ENCODE data around the gene SS18L1.
A peak's percentile ranks its signal among the peaks of the same experiment; 100 is the strongest.

SS18L1 gene

GRCh38 chr20:62120365-62120762 lies 23.2 kb upstream of the SS18L1 start:
- no peak for DNase-seq (ENCODE audit: low read depth in 2 of 2)

- DNase-seq (ENCODE audit: low read depth in 2 of 2), result no peak
Observed at GRCh38 chr20:62120990-62121775, 22.4 kb upstream of the SS18L1 start.

GRCh38 chr20:62121776-62122653 lies 21.6 kb upstream of the SS18L1 start, which contains the start of gene LSM14B:
LSM14B (plus strand) TSS chr20:62122475; CDS start chr20:62122667, 192 bp downstream.
- peak; percentile 91 to 98 for DNase-seq (ENCODE audit: low read depth in 2 of 2)

- DNase-seq (ENCODE audit: low read depth in 2 of 2), result peak in 1 of 2 donors; percentile 34
Observed at GRCh38 chr20:62122654-62123449, 20.7 kb upstream of the SS18L1 start.

- no peak for DNase-seq (ENCODE audit: low read depth in 2 of 2)
Observed at GRCh38 chr20:62123450-62124118, 20.0 kb upstream of the SS18L1 start.

GRCh38 chr20:62126141-62126540 lies 17.4 kb upstream of the SS18L1 start:
- DNase-seq (ENCODE audit: low read depth in 2 of 2), result no peak

- DNase-seq (ENCODE audit: low read depth in 2 of 2), result no peak
Observed at GRCh38 chr20:62127799-62128198, 15.8 kb upstream of the SS18L1 start.

- DNase-seq (ENCODE audit: low read depth in 2 of 2), result no peak
Observed at GRCh38 chr20:62128502-62128901, 15.1 kb upstream of the SS18L1 start.

- no peak for DNase-seq (ENCODE audit: low read depth in 2 of 2)
Observed at GRCh38 chr20:62129731-62130531, 13.6 kb upstream of the SS18L1 start.

- no peak for DNase-seq (ENCODE audit: low read depth in 2 of 2)
Observed at GRCh38 chr20:62131560-62132320, 11.8 kb upstream of the SS18L1 start.

GRCh38 chr20:62132421-62132820 lies 11.1 kb upstream of the SS18L1 start:
- DNase-seq (ENCODE audit: low read depth in 2 of 2), result no peak

GRCh38 chr20:62133051-62133845 lies 10.3 kb upstream of the SS18L1 start:
- no peak for DNase-seq (ENCODE audit: low read depth in 2 of 2)

GRCh38 chr20:62133864-62134263 lies 9.7 kb upstream of the SS18L1 start:
- DNase-seq (ENCODE audit: low read depth in 2 of 2), result no peak

- DNase-seq (ENCODE audit: low read depth in 2 of 2), result no peak
Observed at GRCh38 chr20:62134735-62135231, 8.8 kb upstream of the SS18L1 start.

GRCh38 chr20:62135573-62136266 lies 7.8 kb upstream of the SS18L1 start:
- DNase-seq (ENCODE audit: low read depth in 2 of 2), result no peak

- DNase-seq (ENCODE audit: low read depth in 2 of 2), result no peak
Observed at GRCh38 chr20:62136283-62137091, 7.1 kb upstream of the SS18L1 start.

GRCh38 chr20:62137092-62137384 lies 6.5 kb upstream of the SS18L1 start:
- DNase-seq (ENCODE audit: low read depth in 2 of 2), result no peak

Measured in stimulated activated CD8-positive, alpha-beta memory T cell treated with anti-CD3 and anti-CD28 coated beads, Interleukin-15, amount 100 ng/mL, for 4 hours (primary cell).